Rectal smooth muscle tissue (tissue), 1 donor: ENCODE data around the gene ABCB8.

Experiments used
- H3K27ac ChIP-seq: one replicate; pipeline ENCODE4 v1.7.0; 2013; ENCODE audit warnings: low read depth, low read length, inconsistent platforms
- H3K27me3 ChIP-seq: one replicate; pipeline ENCODE4 v1.7.0; 2013; ENCODE audit warnings: low read length; ENCODE audit not compliant: control insufficient read depth, insufficient read depth
- H3K36me3 ChIP-seq: one replicate; pipeline ENCODE4 v1.7.0; 2013; ENCODE audit warnings: low read length; ENCODE audit not compliant: control insufficient read depth, insufficient read depth
- H3K4me1 ChIP-seq: one replicate; pipeline ENCODE4 v1.7.0; 2013; ENCODE audit warnings: low read length; ENCODE audit not compliant: control insufficient read depth, insufficient read depth
- H3K4me3 ChIP-seq: one replicate; pipeline ENCODE4 v1.7.0; 2013; ENCODE audit warnings: low read length
- H3K9ac ChIP-seq: one replicate; pipeline ENCODE4 v1.7.0; 2013; ENCODE audit warnings: low read length

The ABCB8 gene

GRCh38 chr7:151047976-151048815 is 19.9 kb downstream of the ABCB8 start, which contains the start of gene ASIC3:
TSS of gene ASIC3 (plus strand) at chr7:151048531. CDS start at chr7:151048886, 355 bp downstream.
- Histone ChIP-seq H3K36me3 (peaks cover 2% of the 10 kb centered on the region), H3K27ac (no peak within 1 kb of the TSS), H3K9ac (no peak within 1 kb of the TSS), H3K4me3 (no peak within 1 kb of the TSS), H3K27me3 (no peaks in the 10 kb centered on the region), H3K4me1 (peaks cover 2% of the 10 kb centered on the region)

GRCh38 chr7:151048911-151049463 is 20.7 kb downstream of the ABCB8 start:
- H3K9ac ChIP-seq, result no peak overlapping the region
- peaks cover 2% of the 10 kb centered on the region for H3K36me3 ChIP-seq
- H3K27me3 ChIP-seq, result no peaks in the 10 kb centered on the region
- H3K4me1 ChIP-seq, result peaks cover 2% of the 10 kb centered on the region
- H3K4me3 ChIP-seq, result no peak overlapping the region
- no peak overlapping the region for H3K27ac ChIP-seq

- no peak overlapping the region for H3K27ac ChIP-seq
- peaks cover 2% of the 10 kb centered on the region for H3K4me1 ChIP-seq
- H3K36me3 ChIP-seq, result peaks cover 2% of the 10 kb centered on the region
- H3K27me3 ChIP-seq, result no peaks in the 10 kb centered on the region
- H3K4me3 ChIP-seq, result no peak overlapping the region
- H3K9ac ChIP-seq, result no peak overlapping the region
These were observed 22.9 kb downstream of the ABCB8 start for GRCh38 chr7:151051108-151051507.

- Histone ChIP-seq H3K36me3 (no peaks in the 10 kb centered on the region), H3K27me3 (no peaks in the 10 kb centered on the region), H3K27ac (no peak overlapping the region), H3K4me3 (no peak overlapping the region), H3K4me1 (peaks cover 5% of the 10 kb centered on the region), H3K9ac (no peak overlapping the region)
These were observed 24.8 kb downstream of the ABCB8 start for GRCh38 chr7:151053096-151053495.

- Histone ChIP-seq H3K27ac (no peak overlapping the region), H3K4me1 (peaks cover 10% of the 10 kb centered on the region), H3K27me3 (no peaks in the 10 kb centered on the region), H3K4me3 (no peak overlapping the region), H3K36me3 (no peaks in the 10 kb centered on the region), H3K9ac (no peak overlapping the region)
These were observed 25.5 kb downstream of the ABCB8 start for GRCh38 chr7:151053751-151054150.

GRCh38 chr7:151056283-151056665 is 28.0 kb downstream of the ABCB8 start:
- H3K36me3 ChIP-seq, result no peaks in the 10 kb centered on the region
- peaks cover 16% of the 10 kb centered on the region for H3K4me1 ChIP-seq
- H3K27me3 ChIP-seq, result no peaks in the 10 kb centered on the region
- no peak overlapping the region for H3K27ac ChIP-seq
- H3K9ac ChIP-seq, result no peak overlapping the region
- no peak overlapping the region for H3K4me3 ChIP-seq

GRCh38 chr7:151056666-151057505 is 28.6 kb downstream of the ABCB8 start:
- Histone ChIP-seq H3K27me3 (no peaks in the 10 kb centered on the region), H3K36me3 (peaks cover 2% of the 10 kb centered on the region), H3K4me1 (peaks cover 22% of the 10 kb centered on the region), H3K9ac (no peak overlapping the region), H3K27ac (no peak overlapping the region), H3K4me3 (peak overlapping the region; percentile 86)

GRCh38 chr7:151057506-151057988 is 29.3 kb downstream of the ABCB8 start, which contains the start of gene CDK5:
TSS of gene CDK5 (minus strand) at chr7:151057897. CDS start at chr7:151057848, 49 bp downstream.
- peak within 1 kb of the TSS; percentile 86 for H3K4me3 ChIP-seq
- peak within 1 kb of the TSS; percentile 33 for H3K9ac ChIP-seq
- peaks cover 22% of the 10 kb centered on the region for H3K4me1 ChIP-seq
- peak within 1 kb of the TSS; percentile 97 for H3K27ac ChIP-seq
- peaks cover 2% of the 10 kb centered on the region for H3K36me3 ChIP-seq
- no peaks in the 10 kb centered on the region for H3K27me3 ChIP-seq

- Histone ChIP-seq H3K27ac (peak overlapping the region; percentile 97), H3K4me1 (peaks cover 22% of the 10 kb centered on the region), H3K36me3 (peaks cover 2% of the 10 kb centered on the region), H3K27me3 (no peaks in the 10 kb centered on the region), H3K4me3 (peak overlapping the region; percentile 71), H3K9ac (peak overlapping the region; percentile 33)
These were observed 29.9 kb downstream of the ABCB8 start for GRCh38 chr7:151057989-151058780.

- peak overlapping the region; percentile 71 for H3K4me3 ChIP-seq
- peak overlapping the region; percentile 72 for H3K9ac ChIP-seq
- peaks cover 2% of the 10 kb centered on the region for H3K36me3 ChIP-seq
- peaks cover 25% of the 10 kb centered on the region for H3K4me1 ChIP-seq
- no peaks in the 10 kb centered on the region for H3K27me3 ChIP-seq
- peak overlapping the region; percentile 97 for H3K27ac ChIP-seq
These were observed 30.6 kb downstream of the ABCB8 start for GRCh38 chr7:151058781-151059366.

- Histone ChIP-seq H3K27me3 (no peaks in the 10 kb centered on the region), H3K27ac (peak within 1 kb of the TSS; percentile 97), H3K4me1 (peaks cover 25% of the 10 kb centered on the region), H3K36me3 (peaks cover 5% of the 10 kb centered on the region), H3K4me3 (peak within 1 kb of the TSS; percentile 74), H3K9ac (peak within 1 kb of the TSS; percentile 72)
These were observed 31.3 kb downstream of the ABCB8 start, which contains the start of gene SLC4A2 for GRCh38 chr7:151059367-151060112. TSS of gene SLC4A2 (plus strand) at chr7:151059589. CDS start at chr7:151061988, 2,399 bp downstream.
